Suppressor macrophage treated with lipopolysaccharide for 1 hour (primary cell): ENCODE measurements around the gene TRDN.
"Not testable (repeated sequence)": the region's sequence is repeated elsewhere in the genome, so short reads cannot be mapped to it uniquely, and the experiment has no call there.

Experiments
- DNase-seq, 3 donors: peaks; one replicate each; pipeline ENCODE4 v3.0.0-alpha.2; 2020 to 2022

The TRDN gene

GRCh38 chr6:123629258-123629941, 7.3 kb downstream of the TRDN start:
- no peak for DNase-seq

DNA sequence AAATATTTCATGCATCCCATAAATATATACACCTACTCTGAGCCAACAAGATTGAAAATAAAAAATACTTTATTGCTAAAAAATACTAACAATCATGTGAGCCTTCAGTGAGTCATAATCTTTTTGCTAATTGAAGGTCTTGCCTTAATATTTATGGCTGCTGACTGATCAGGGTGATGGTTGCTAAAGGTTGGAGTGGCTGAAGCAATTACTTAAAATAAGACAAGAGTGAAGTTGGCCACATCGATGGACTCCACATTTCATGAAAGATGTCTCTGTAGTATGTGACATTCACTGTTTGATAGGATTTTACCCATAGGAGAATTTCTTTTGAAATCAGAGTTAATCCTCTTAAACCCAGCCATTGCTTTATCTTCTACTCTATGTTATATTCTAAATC, 11.1 kb downstream of the TRDN start:
- no peak for DNase-seq

GRCh38 chr6:123622780-123623179, 14.0 kb downstream of the TRDN start:
- no peak for DNase-seq

GRCh38 chr6:123619156-123619555, 17.6 kb downstream of the TRDN start:
- no peak for DNase-seq

- no peak for DNase-seq
Measured at GRCh38 chr6:123616942-123617341, 19.8 kb downstream of the TRDN start.

DNA sequence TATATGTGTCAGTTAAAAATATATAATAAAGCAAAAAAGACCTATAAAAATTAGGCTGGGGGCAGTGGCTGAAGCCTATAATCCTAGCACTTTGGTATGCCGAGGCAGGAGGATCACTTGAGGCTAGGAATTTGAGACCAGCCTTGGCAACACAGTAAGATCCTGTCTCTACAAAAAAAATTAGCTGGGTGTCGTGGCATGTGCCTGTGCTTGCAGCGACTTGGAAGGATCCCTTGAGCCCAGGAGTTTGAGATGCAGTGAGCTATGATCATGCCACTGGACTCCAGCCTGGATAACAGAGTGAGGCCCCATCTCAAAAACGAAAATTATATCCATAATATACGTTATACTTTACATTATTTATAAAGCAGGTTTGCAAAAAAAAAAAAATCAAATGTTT, 20.7 kb downstream of the TRDN start:
- DNase-seq, result no peak

DNA sequence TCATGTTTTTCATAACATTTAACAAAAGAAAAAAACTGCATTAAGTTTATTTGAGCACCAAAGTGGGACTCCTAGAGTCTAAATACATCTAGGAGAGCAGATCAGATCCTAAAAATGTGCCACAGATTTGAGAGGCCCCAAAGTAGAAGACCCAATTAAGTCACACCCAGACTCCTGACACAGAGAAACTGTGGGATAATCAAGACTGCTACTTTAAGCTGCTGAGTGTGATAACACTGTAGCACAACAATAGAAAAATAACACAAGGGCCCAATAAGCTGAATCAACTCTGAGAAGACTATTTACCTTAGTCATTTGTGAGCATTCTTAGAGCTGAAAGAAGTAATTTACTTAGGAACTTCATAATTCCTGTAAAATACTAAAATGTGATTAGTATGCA, 26.0 kb downstream of the TRDN start:
- DNase-seq, result no peak

- DNase-seq, result no peak
Measured at GRCh38 chr6:123604067-123604466, 32.7 kb downstream of the TRDN start.

DNA sequence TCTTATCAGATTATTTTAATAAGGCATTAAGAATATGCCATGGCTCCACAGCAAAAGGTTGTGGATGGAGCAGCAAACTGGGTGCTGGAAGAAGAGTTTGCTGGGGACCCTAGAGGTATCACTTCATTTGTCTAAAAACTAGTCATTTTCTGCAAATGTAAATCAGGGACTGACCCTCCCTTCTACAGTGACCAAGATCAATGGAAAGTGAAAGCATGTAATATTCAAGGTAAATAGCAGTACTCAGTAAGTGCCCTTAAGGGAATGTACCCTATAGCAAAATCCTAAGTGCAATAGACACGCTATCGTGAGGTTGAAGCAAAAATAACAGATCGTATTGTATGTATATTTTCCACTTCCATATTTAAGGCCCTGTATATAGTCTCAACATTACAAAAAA, 38.7 kb downstream of the TRDN start:
- DNase-seq, result no peak

GRCh38 chr6:123594776-123595175, 42.0 kb downstream of the TRDN start:
- DNase-seq, result no peak

DNA sequence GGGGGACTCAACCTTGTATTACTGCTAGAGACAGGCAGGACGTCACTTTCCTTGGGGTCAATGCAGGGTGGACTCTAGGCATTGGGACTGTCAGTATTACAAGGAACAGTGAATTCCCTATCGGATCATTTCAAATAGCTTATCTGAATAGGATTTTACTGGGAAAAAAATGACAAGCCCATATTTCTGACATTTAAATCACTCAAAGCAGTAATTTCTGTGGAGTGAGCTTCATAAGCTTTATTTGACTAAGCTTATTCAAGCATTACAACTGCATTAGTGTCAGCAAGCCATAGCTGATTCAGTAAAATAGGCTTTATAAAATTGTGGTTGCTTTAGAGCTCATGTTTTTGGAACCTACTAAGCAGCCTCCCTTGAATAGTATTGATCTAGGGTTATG, 44.3 kb downstream of the TRDN start:
- no peak for DNase-seq

DNA sequence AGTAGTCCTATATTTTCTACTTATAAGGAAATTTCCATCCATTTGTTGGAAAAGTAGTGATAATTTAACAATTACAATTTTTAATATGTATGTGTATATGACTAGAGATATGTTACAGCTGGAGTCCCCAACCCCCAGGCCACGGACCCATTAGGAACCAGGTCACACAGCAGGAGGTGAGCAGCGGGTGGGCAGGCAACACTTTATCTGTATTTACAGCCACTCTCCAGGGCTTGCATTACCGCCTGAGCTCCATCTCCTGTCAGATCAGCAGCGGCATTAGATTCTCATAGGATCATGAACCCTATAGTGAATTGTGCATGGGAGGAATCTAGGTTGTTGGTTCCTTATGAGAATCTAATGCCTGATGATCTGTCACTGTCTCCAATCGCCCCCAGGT, 46.8 kb downstream of the TRDN start:
- no peak for DNase-seq

DNA sequence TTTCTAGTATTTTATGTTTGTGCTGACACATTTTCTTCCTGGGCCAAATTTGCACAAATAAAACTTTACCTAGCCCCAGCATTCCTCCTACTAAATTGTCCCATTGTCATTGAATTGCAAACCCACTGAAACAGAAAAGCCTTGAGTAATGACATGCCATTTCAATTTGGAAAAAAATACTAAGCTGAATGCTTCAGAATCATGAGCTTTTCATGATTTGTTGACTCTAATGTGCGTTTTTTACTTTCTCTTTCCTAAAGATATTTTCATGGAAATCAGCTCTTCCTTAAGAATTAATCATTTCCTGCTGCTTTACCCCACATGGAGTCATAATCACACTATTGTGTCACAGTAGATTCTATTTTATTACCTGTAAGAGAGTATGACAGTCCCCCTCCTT, 47.4 kb downstream of the TRDN start:
- no peak for DNase-seq

DNA sequence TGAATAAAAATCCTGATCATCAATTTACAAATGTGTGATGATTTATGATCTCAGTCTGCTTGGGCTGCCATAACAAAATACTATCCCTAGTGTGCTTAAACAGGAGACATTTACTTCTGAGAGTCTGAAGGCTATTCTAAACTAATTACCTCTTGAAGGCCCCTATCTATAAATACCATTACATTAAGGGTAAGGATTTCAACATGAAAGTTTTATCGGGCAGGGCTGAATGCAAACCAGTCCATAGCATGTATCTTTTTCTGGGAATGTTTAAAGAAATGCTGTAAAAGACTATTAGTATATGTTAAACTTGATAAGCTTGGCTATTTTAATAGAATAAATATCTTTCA, 48.2 kb downstream of the TRDN start:
- DNase-seq, result no peak

- no peak for DNase-seq
Measured at GRCh38 chr6:123587838-123588545, 48.8 kb downstream of the TRDN start.

DNA sequence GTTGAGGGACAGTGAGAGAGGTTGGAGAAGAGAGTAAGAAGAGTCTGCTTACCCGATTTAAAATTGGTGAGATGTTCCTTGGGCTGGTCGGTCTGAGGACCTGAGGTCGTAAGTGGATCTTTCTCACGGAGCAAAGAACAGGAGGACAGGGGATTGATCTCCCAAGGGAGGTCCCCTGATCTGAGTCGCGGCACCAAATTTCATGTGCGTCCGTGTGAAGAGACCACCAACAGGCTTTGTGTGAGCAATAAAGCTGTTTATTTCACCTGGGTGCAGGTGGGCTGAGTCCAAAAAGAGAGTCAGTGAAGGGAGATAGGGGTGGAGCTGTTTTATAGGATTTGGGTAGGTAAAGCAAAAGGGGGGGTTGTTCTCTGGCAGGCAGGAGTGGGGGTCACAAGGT, 49.3 kb downstream of the TRDN start:
- DNase-seq, result not testable (repeated sequence)

- no peak for DNase-seq
Measured at GRCh38 chr6:123580331-123580730, 56.4 kb downstream of the TRDN start.

GRCh38 chr6:123575188-123575587, 61.6 kb downstream of the TRDN start:
- no peak for DNase-seq

- DNase-seq, result no peak
Measured at GRCh38 chr6:123570813-123571684, 65.7 kb downstream of the TRDN start.

DNA sequence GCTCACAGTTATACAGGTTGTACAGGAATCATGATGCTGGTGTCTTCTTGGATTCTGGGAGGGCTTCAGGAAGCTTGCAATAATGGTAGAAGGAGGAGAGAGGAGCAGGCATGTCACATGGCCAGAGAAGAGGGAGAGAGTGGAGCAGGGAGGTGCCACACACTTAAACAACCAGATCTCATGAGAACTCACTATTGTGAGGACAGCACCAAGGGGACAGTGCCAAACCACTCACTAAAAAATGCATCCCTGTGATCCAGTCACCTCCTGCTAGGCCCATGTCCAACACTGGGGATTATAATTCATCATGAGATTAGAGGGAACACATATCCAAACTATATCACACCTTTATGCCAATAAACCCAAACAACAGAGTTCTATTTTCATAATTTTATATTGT, 67.2 kb downstream of the TRDN start:
- no peak for DNase-seq

- no peak for DNase-seq
Measured at GRCh38 chr6:123565529-123565928, 71.2 kb downstream of the TRDN start.

DNA sequence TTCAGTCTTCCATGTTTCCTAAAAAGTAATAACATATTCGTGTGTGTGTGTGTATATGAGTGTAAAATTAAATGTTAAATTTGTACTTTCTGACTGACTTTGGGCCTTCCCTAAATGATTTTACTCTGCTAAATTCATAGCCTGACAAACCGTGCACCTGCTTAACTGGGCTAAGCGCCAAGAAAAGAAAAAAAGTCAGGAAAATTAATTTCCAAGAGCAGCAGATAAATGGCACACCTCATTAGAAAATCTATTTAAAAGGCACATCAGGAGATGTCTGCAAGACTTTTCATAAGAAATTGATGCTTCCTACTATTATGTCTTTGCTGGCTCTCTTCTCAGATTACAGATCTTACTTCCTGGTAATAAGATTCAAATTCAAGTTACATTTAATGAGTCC, 72.4 kb downstream of the TRDN start:
- DNase-seq, result no peak

DNA sequence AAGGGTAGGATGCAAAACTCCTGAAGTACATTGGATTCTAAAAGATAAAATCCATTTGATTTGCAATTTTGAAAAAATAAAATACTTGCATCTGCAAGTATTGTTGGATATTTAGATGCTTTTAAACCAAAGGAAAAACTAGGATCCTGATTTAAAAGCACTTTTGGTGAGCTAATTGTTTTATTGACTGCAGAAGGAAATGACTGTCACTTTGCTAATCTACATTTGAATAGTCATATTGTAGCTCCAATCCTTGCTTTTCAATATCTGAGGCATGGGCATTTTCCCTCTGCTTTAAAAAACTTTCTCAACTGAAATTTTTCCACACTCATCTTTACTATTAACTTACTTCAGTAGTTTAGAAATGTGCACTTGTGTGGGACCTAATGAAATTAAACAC, 74.1 kb downstream of the TRDN start:
- no peak for DNase-seq

GRCh38 chr6:123562264-123562663, 74.5 kb downstream of the TRDN start:
- DNase-seq, result no peak
